ENCODE results near the gene PRMT1. TPM values are rescaled to one million over a fixed set of nuclear protein-coding genes. Genes with fewer than 3 reads are reported as not detected.

PRMT1 gene
- total RNA-seq, 4 donors from 2014 or later: 46.9 to 185 (median 80.0) TPM

GRCh38 chr19:49640113-49640898 is 36.8 kb upstream of the PRMT1 start, which contains the start of gene RRAS:
RRAS (minus strand) TSS chr19:49640143; CDS start chr19:49640098, 45 bp downstream.
- Histone ChIP-seq H3K4me1 (peaks cover 0 to 36% (median 0%) of the 10 kb centered on the region in 4 donors), H3K36me3 (peaks cover 0 to 6% (median 0%) of the 10 kb centered on the region in 3 donors), H3K27ac (peak within 1 kb of the TSS; percentile 85 to 98 (median 96)), H3K9me3 (no peaks in the 10 kb centered on the region), H3K27me3 (no peaks in the 10 kb centered on the region), H3K4me3 (peak within 1 kb of the TSS; percentile 66 to 87 (median 76))
- peak; percentile 99 to 100 (median 100) for DNase-seq
- TF ChIP-seq POLR2A (IDR thresholded peaks at IDR 0.05) (peak; percentile 85 to 96), CTCF (IDR thresholded peaks at IDR 0.05) (peak in 1 of 6 experiments; percentile 3)

DNA sequence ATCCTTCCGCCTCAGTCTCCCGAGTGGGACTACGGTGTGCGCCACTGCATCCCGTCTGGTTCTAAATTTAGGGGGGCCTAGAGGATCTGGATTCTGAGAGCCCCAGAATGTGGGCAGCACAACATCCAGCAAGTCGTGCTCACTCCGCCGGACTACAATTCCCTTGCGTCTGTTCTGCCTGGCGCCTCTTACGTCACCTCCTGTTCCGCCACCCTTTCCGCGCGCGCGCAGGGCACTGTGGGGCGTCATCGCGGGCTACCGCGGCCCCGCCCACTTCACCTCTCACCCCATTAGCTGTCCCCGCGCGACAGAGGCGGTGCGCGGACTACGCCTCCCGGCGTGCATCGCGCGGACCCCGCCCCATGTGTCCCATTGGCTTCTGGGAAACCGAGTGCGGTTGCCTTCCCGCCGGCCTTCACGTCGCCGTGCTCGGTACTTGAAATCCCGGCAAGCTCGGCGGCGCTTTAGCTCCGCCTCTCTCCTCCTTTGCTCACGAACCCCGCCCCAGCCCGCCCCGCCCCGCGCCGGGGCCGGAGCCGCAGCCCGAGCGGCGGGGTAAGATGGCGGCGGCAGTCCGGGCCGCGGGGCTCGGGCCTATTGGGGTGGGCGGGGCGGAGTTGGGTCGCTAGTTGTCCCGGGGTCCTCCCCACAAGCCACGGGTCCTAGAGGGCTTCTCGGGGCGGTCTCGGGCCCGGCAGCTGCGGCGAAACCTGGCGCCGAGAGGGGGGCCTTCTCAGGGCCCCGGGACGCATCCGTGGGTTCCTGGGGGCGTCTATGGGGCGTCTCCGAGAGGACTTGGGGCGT is 35.2 kb upstream of the PRMT1 start, which contains the start of gene SCAF1:
TSS of gene SCAF1 (plus strand) at position 522 of the 804 bp plus-strand sequence. CDS start 2,818 bp downstream, outside the sequence.
- H3K4me3 ChIP-seq: peak within 1 kb of the TSS; percentile 66 to 97 (median 83)
- no peak for TF ChIP-seq CTCF (IDR thresholded peaks at IDR 0.05)
- peak; percentile 88 to 99 for TF ChIP-seq POLR2A (IDR thresholded peaks at IDR 0.05)
- H3K9me3 ChIP-seq: no peaks in the 10 kb centered on the region
- peak; percentile 99 to 100 (median 99) for DNase-seq
- peak within 1 kb of the TSS; percentile 85 to 98 (median 96) for H3K27ac ChIP-seq
- H3K36me3 ChIP-seq: peaks cover 0 to 22% (median 0%) of the 10 kb centered on the region in 3 donors
- H3K4me1 ChIP-seq: peaks cover 0 to 36% (median 0%) of the 10 kb centered on the region in 4 donors
- H3K27me3 ChIP-seq: no peaks in the 10 kb centered on the region

DNA sequence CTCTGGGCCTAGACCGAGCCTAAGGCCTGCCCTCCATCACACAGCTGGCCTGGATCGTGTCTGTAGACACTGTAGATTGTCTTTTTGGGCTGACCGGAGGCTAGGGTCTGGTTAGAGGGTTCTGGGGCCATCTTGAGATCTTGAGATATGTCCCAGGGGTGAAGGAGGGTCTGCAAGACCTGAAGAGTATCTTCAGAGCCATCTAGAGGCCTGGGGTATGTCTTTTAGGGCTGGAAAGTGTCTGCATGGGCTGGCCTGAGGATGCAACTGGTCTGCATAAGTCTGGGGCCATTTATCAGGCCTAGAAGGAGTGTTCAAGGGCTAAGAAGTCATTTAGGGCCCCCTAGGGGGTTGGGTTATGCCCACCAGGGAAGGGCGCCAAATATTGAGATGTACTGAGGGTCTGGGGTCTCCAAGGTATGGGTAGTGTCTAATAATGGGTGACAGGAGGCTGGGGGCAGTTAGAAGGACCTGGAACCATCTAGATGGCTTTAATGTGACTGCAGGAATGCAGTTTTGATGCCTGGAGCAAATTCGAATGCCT is 34.5 kb upstream of the PRMT1 start:
- DNase-seq: no peak
- TF ChIP-seq POLR2A (IDR thresholded peaks at IDR 0.05): no peak
- no peak for TF ChIP-seq CTCF (IDR thresholded peaks at IDR 0.05)
- Histone ChIP-seq H3K4me3 (peak overlapping the region; percentile 66 to 97 (median 83)), H3K4me1 (peaks cover 0 to 36% (median 0%) of the 10 kb centered on the region in 4 donors), H3K27ac (peak overlapping the region; percentile 85 to 98 (median 95)), H3K36me3 (peaks cover 0 to 29% (median 0%) of the 10 kb centered on the region in 3 donors), H3K9me3 (no peaks in the 10 kb centered on the region), H3K27me3 (no peaks in the 10 kb centered on the region)

GRCh38 chr19:49643466-49643865 is 33.6 kb upstream of the PRMT1 start:
- DNase-seq: no peak
- TF ChIP-seq POLR2A (IDR thresholded peaks at IDR 0.05) (no peak), CTCF (IDR thresholded peaks at IDR 0.05) (no peak)
- Histone ChIP-seq H3K4me1 (peaks cover 0 to 31% (median 0%) of the 10 kb centered on the region in 4 donors), H3K27ac (no peak overlapping the region), H3K27me3 (no peaks in the 10 kb centered on the region), H3K9me3 (no peaks in the 10 kb centered on the region), H3K4me3 (peak overlapping the region in 1 of 4 donors; percentile 78), H3K36me3 (peaks cover 0 to 38% (median 0%) of the 10 kb centered on the region in 3 donors)

DNA sequence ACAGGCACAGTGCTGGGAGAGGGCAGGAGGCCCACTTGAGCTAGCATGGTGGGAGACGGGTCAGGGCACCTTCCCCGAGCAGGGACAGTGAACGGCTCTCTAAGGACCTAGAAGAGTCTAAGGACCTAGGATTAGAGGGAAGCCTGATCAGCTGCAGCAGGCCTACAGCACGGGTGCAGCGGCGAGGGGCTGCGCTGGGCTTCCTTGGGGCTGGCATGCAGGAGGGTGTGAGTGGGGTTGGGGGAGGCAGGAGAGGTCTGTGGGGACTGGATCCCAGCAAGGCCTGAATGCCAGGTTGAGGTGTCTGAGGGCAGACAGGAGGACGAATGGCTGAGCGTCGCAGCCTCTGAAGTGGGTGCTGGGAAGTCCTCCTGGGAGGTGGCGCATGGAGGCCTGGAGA is 31.5 kb upstream of the PRMT1 start:
- Histone ChIP-seq H3K4me3 (no peak overlapping the region), H3K9me3 (no peaks in the 10 kb centered on the region), H3K36me3 (peaks cover 0 to 59% (median 0%) of the 10 kb centered on the region in 3 donors), H3K27ac (no peak overlapping the region), H3K4me1 (peaks cover 0 to 18% (median 0%) of the 10 kb centered on the region in 4 donors), H3K27me3 (no peaks in the 10 kb centered on the region)
- DNase-seq: no peak
- TF ChIP-seq CTCF (IDR thresholded peaks at IDR 0.05) (no peak), POLR2A (IDR thresholded peaks at IDR 0.05) (no peak)

Data from Peyer's patch (tissue), 4 donors.